Measurements from ENCODE around the gene SEMA6D.

The SEMA6D gene

GRCh38 chr15:47788685-47789084 lies 71.4 kb downstream of the SEMA6D start:
- no peak for DNase-seq (ENCODE audit: low read depth)

- no peak for DNase-seq (ENCODE audit: low read depth)
Observed at GRCh38 chr15:47791161-47791560, 73.9 kb downstream of the SEMA6D start.

- no peak for DNase-seq (ENCODE audit: low read depth)
Observed at GRCh38 chr15:47792231-47792630, 74.9 kb downstream of the SEMA6D start.

GRCh38 chr15:47794252-47794914 lies 77.1 kb downstream of the SEMA6D start:
- DNase-seq (ENCODE audit: low read depth): no peak

- no peak for DNase-seq (ENCODE audit: low read depth)
Observed at GRCh38 chr15:47795864-47796263, 78.6 kb downstream of the SEMA6D start.

GRCh38 chr15:47796339-47796738 lies 79.0 kb downstream of the SEMA6D start:
- DNase-seq (ENCODE audit: low read depth): no peak

- DNase-seq (ENCODE audit: low read depth): no peak
Observed at GRCh38 chr15:47796830-47797229, 79.5 kb downstream of the SEMA6D start.

GRCh38 chr15:47801522-47801921 lies 84.2 kb downstream of the SEMA6D start:
- DNase-seq (ENCODE audit: low read depth): no peak

GRCh38 chr15:47802216-47802615 lies 84.9 kb downstream of the SEMA6D start:
- no peak for DNase-seq (ENCODE audit: low read depth)

- DNase-seq (ENCODE audit: low read depth): no peak
Observed at GRCh38 chr15:47803767-47804166, 86.5 kb downstream of the SEMA6D start.

- DNase-seq (ENCODE audit: low read depth): no peak
Observed at GRCh38 chr15:47804733-47805132, 87.4 kb downstream of the SEMA6D start.

- DNase-seq (ENCODE audit: low read depth): no peak
Observed at GRCh38 chr15:47806008-47806407, 88.7 kb downstream of the SEMA6D start.

- no peak for DNase-seq (ENCODE audit: low read depth)
Observed at GRCh38 chr15:47811172-47811571, 93.9 kb downstream of the SEMA6D start.

- DNase-seq (ENCODE audit: low read depth): no peak
Observed at GRCh38 chr15:47812470-47812999, 95.2 kb downstream of the SEMA6D start.

- no peak for DNase-seq (ENCODE audit: low read depth)
Observed at GRCh38 chr15:47813748-47814384, 96.6 kb downstream of the SEMA6D start.

GRCh38 chr15:47814620-47815019 lies 97.3 kb downstream of the SEMA6D start:
- DNase-seq (ENCODE audit: low read depth): no peak

- DNase-seq (ENCODE audit: low read depth): no peak
Observed at GRCh38 chr15:47817969-47818548, 100.8 kb downstream of the SEMA6D start.

- DNase-seq (ENCODE audit: low read depth): no peak
Observed at GRCh38 chr15:47819158-47819557, 101.9 kb downstream of the SEMA6D start.

GRCh38 chr15:47820057-47820746 lies 102.9 kb downstream of the SEMA6D start:
- no peak for DNase-seq (ENCODE audit: low read depth)

GRCh38 chr15:47820747-47821319 lies 103.5 kb downstream of the SEMA6D start:
- no peak for DNase-seq (ENCODE audit: low read depth)

GRCh38 chr15:47822048-47822447 lies 104.7 kb downstream of the SEMA6D start:
- no peak for DNase-seq (ENCODE audit: low read depth)
